DOHH2 (cell line): ENCODE results near the gene CAPN14.

ENCODE experiments used
- H3F3A ChIP-seq: fragments of 200-600 bp; sonication (generic), shearing (Covaris generic); 2 replicates; pipeline ENCODE4 v1.6.0; 2016; ENCODE audit warnings: antibody characterized with exemption, mild to moderate bottlenecking; ENCODE audit not compliant: control insufficient read depth, insufficient read depth
- H3K27ac ChIP-seq: fragments of 200-600 bp; sonication (generic); 2 replicates; pipeline ENCODE4 v1.5.1; 2014; ENCODE audit warnings: low read depth, mild to moderate bottlenecking, low read length, moderate library complexity
- H3K27me3 ChIP-seq: fragments of 200-600 bp; sonication (generic); 2 replicates; pipeline ENCODE4 v1.6.1; 2014; ENCODE audit warnings: mild to moderate bottlenecking, low read length, mixed read lengths; ENCODE audit not compliant: control insufficient read depth
- H3K36me3 ChIP-seq: fragments of 200-600 bp; sonication (generic); 2 replicates; pipeline ENCODE4 v1.6.1; 2014; ENCODE audit warnings: mild to moderate bottlenecking, low read length, moderate library complexity, mixed read lengths; ENCODE audit not compliant: control insufficient read depth
- H3K4me1 ChIP-seq: fragments of 200-600 bp; sonication (generic); 2 replicates; pipeline ENCODE4 v1.6.1; 2014; ENCODE audit warnings: mild to moderate bottlenecking, low read length, mixed read lengths; ENCODE audit not compliant: control insufficient read depth
- H3K4me2 ChIP-seq: fragments of 200-600 bp; sonication (generic); 2 replicates; pipeline ENCODE4 v1.6.0; 2014; ENCODE audit warnings: mild to moderate bottlenecking, low read length, moderate library complexity
- H3K4me3 ChIP-seq: fragments of 200-600 bp; sonication (generic); 2 replicates; pipeline ENCODE4 v1.5.1; 2014; ENCODE audit warnings: mild to moderate bottlenecking, low read length, mixed read lengths
- H3K79me2 ChIP-seq: fragments of 200-600 bp; sonication (generic); 2 replicates; pipeline ENCODE4 v1.6.1; 2014; ENCODE audit warnings: mild to moderate bottlenecking, low read length, mixed read lengths; ENCODE audit not compliant: control insufficient read depth
- H3K9me2 ChIP-seq: fragments of 200-600 bp; sonication (generic); replicated peaks from 2 replicates; pipeline ENCODE4 v1.6.1; 2014; ENCODE audit warnings: mild to moderate bottlenecking, low read length, mixed read lengths; ENCODE audit not compliant: control insufficient read depth
- H3K9me3 ChIP-seq: fragments of 200-600 bp; sonication (generic); 2 replicates; pipeline ENCODE4 v1.6.1; 2014; ENCODE audit warnings: antibody characterized with exemption, low read length, mixed read lengths; ENCODE audit not compliant: control insufficient read depth, insufficient read depth
- H4K20me1 ChIP-seq: fragments of 200-600 bp; sonication (generic); 2 replicates; pipeline ENCODE4 v1.6.0; 2014; ENCODE audit warnings: low read depth, mild to moderate bottlenecking, antibody characterized with exemption, low read length, moderate library complexity; ENCODE audit not compliant: control insufficient read depth, insufficient read depth
- EZH2phosphoT487 ChIP-seq: fragments of 200-600 bp; sonication (generic); IDR thresholded peaks from 2 replicates; pipeline ENCODE4 v1.6.1; 2017; ENCODE audit warnings: borderline replicate concordance, mild to moderate bottlenecking, antibody characterized with exemption, low read length, moderate library complexity, mixed read lengths
- TF ChIP-seq, protein P1 (sequence below): fragments of 200-600 bp; sonication (generic); IDR thresholded peaks from one replicate; pipeline ENCODE4 v1.5.1; 2014; ENCODE audit warnings: antibody characterized with exemption, mild to moderate bottlenecking, low read depth, low read length; ENCODE audit not compliant: poor library complexity, severe bottlenecking

Gene CAPN14

DNA sequence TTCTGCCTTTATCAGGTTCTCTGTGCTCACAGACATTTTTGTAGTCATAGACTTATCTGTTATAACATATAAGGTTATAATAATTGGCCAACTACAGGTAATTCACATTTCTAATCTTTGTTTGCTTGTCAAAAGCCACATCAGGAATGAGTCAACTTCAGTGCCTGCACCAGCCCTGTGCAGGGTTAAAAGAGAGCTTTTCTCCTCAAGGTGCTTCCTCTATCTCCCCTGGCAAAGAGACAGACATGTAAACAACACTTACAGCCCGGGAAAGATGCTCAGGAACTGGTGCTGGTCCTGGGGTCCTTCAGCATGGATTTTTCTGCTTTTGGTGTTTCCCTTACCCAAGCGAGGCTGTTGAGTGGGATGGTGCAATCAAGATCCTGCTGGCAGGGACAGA is 9.0 kb upstream of the CAPN14 start:
- H3K4me3 ChIP-seq = no peak overlapping the region
- H3K9me2 ChIP-seq = no peaks in the 10 kb centered on the region
- no peaks in the 10 kb centered on the region for H4K20me1 ChIP-seq
- no peak overlapping the region for H3K27ac ChIP-seq
- H3F3A ChIP-seq = no peaks in the 10 kb centered on the region
- peaks cover 34% of the 10 kb centered on the region for H3K27me3 ChIP-seq
- H3K4me1 ChIP-seq = peaks cover 7% of the 10 kb centered on the region
- no peak for TF ChIP-seq EZH2phosphoT487
- TF ChIP-seq, protein P1, sequence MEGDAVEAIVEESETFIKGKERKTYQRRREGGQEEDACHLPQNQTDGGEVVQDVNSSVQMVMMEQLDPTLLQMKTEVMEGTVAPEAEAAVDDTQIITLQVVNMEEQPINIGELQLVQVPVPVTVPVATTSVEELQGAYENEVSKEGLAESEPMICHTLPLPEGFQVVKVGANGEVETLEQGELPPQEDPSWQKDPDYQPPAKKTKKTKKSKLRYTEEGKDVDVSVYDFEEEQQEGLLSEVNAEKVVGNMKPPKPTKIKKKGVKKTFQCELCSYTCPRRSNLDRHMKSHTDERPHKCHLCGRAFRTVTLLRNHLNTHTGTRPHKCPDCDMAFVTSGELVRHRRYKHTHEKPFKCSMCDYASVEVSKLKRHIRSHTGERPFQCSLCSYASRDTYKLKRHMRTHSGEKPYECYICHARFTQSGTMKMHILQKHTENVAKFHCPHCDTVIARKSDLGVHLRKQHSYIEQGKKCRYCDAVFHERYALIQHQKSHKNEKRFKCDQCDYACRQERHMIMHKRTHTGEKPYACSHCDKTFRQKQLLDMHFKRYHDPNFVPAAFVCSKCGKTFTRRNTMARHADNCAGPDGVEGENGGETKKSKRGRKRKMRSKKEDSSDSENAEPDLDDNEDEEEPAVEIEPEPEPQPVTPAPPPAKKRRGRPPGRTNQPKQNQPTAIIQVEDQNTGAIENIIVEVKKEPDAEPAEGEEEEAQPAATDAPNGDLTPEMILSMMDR = no peak
- no peaks in the 10 kb centered on the region for H3K79me2 ChIP-seq
- H3K36me3 ChIP-seq = no peaks in the 10 kb centered on the region
- H3K9me3 ChIP-seq = no peaks in the 10 kb centered on the region
- H3K4me2 ChIP-seq = no peak overlapping the region

DNA sequence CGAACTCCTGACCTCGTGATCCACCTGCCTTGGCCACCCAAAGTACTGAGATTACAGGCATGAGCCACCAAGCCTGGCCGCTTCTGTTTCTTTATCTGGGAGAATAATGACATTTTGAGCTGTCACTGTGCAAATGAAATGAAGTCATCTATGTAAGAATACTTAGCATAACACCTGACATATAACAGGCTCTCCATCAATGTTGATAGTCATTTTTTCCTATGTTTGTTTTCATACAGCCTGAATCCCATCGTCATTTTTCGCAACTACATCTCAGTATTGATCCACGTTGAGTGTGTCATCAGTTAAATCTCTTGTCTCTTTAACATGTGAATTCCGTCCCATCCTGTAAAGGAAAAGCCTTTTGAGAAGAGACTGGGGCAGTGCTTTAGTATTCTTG is 6.4 kb upstream of the CAPN14 start:
- H3K4me3 ChIP-seq = no peak overlapping the region
- peaks cover 27% of the 10 kb centered on the region for H3K4me1 ChIP-seq
- H3K79me2 ChIP-seq = no peaks in the 10 kb centered on the region
- H3F3A ChIP-seq = peaks cover 4% of the 10 kb centered on the region; the same call in 1 of the 2 replicates
- no peaks in the 10 kb centered on the region for H4K20me1 ChIP-seq
- no peak overlapping the region for H3K27ac ChIP-seq
- H3K27me3 ChIP-seq = peaks cover 26% of the 10 kb centered on the region
- H3K9me2 ChIP-seq = no peaks in the 10 kb centered on the region
- H3K9me3 ChIP-seq = no peaks in the 10 kb centered on the region
- no peak overlapping the region for H3K4me2 ChIP-seq
- TF ChIP-seq, protein P1 = no peak
- no peak for TF ChIP-seq EZH2phosphoT487
- no peaks in the 10 kb centered on the region for H3K36me3 ChIP-seq

DNA sequence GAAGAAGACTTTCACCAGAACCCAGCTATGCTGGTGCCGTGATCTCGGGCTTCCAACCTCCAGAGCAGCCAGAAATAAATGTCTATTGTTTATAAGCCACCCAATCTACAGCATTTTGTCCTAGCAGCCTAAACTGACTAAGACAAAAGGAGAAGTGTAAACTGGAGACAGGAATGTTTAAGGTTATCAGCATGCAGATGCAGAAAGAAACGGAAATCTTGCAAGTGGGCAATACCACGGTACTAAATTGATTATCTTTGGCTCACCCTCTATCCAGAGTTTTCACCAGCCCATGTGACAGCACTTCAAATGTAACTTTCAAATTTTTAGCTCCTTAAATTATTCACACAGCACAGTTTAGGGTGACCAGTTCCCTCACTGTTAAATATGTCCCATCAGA is 5.7 kb upstream of the CAPN14 start:
- Histone ChIP-seq H3K9me3 (no peaks in the 10 kb centered on the region), H3F3A (peaks cover 4% of the 10 kb centered on the region; the same call in 1 of the 2 replicates), H3K27me3 (peaks cover 26% of the 10 kb centered on the region), H3K4me3 (no peak overlapping the region), H3K36me3 (no peaks in the 10 kb centered on the region), H3K4me1 (peaks cover 34% of the 10 kb centered on the region), H3K79me2 (no peaks in the 10 kb centered on the region), H3K27ac (no peak overlapping the region), H3K9me2 (no peaks in the 10 kb centered on the region), H4K20me1 (no peaks in the 10 kb centered on the region), H3K4me2 (no peak overlapping the region)
- TF ChIP-seq, protein P1 = no peak
- TF ChIP-seq EZH2phosphoT487 = no peak
